Activated naive CD8-positive, alpha-beta T cell (primary cell): ENCODE data around the gene SLC24A4.

ENCODE experiments used
- H3K27ac Mint-ChIP-seq: one replicate; pipeline ENCODE4 v1.8.0; 2021; ENCODE audit warnings: mixed read lengths
- H3K27me3 Mint-ChIP-seq: one replicate; pipeline ENCODE4 v1.8.0; 2021; ENCODE audit warnings: mixed read lengths
- H3K36me3 Mint-ChIP-seq: one replicate; pipeline ENCODE4 v1.8.0; 2021; ENCODE audit warnings: mixed read lengths
- H3K4me1 Mint-ChIP-seq: one replicate; pipeline ENCODE4 v1.8.0; 2021; ENCODE audit warnings: low read depth, mixed read lengths
- H3K4me3 Mint-ChIP-seq: one replicate; pipeline ENCODE4 v1.8.0; 2021; ENCODE audit warnings: mild to moderate bottlenecking, mixed read lengths
- H3K9me3 Mint-ChIP-seq: one replicate; pipeline ENCODE4 v1.8.0; 2021; ENCODE audit warnings: low read depth, mixed read lengths

SLC24A4 gene, protein sequence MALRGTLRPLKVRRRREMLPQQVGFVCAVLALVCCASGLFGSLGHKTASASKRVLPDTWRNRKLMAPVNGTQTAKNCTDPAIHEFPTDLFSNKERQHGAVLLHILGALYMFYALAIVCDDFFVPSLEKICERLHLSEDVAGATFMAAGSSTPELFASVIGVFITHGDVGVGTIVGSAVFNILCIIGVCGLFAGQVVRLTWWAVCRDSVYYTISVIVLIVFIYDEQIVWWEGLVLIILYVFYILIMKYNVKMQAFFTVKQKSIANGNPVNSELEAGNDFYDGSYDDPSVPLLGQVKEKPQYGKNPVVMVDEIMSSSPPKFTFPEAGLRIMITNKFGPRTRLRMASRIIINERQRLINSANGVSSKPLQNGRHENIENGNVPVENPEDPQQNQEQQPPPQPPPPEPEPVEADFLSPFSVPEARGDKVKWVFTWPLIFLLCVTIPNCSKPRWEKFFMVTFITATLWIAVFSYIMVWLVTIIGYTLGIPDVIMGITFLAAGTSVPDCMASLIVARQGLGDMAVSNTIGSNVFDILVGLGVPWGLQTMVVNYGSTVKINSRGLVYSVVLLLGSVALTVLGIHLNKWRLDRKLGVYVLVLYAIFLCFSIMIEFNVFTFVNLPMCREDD

DNA sequence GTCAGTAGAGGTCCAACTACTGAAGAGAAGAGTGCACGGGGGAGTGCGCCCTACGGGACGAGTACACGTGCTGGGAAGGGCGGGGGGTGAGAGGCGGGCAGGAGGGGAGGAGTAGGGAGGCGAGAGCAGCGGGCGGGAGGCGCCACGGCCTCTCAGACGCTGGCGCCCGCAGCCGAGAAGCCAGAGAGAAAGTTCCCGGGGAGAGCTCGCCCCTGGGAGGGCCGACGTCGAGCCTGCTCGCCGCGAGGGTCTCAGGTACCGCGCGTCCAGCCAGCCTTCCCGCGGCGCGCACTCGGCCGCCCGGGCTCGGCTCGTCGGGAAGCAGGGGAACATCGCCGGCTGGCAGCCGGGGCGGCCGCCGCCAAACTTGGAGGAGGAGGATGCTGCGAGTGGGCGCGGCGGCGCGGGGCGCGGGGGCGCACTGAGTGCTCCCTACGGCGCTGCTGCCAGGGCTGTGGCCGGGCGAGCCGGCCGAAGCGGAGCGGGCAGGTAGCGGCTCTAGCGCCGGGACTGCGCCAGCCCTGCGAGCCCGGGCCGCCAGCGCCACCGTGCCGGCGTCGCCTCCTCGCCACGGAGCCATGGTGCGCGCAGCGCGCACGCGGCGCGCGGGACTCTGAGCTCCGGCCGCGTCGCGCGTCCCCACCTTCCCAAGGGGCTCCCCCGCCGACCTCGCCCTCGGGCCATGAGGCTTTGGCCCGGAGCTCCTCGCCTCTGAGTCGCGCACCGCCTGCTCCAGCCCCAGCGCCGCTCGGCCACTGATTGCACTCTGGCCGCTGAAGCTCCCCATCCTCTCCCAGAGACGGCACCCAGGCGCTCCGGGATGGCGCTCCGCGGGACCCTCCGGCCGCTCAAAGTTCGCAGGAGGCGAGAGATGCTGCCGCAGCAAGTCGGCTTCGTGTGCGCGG, at the start of gene SLC24A4:
SLC24A4 (plus strand) TSS at position 155 of the 905 bp plus-strand sequence; CDS start at position 821, 666 bp downstream.
- Mint-ChIP-seq H3K27ac (no peak within 1 kb of the TSS), H3K4me1 (peaks cover 3% of the 10 kb centered on the region), H3K27me3 (peaks cover 21% of the 10 kb centered on the region), H3K9me3 (no peaks in the 10 kb centered on the region), H3K4me3 (peak within 1 kb of the TSS; percentile 74), H3K36me3 (no peaks in the 10 kb centered on the region)

DNA sequence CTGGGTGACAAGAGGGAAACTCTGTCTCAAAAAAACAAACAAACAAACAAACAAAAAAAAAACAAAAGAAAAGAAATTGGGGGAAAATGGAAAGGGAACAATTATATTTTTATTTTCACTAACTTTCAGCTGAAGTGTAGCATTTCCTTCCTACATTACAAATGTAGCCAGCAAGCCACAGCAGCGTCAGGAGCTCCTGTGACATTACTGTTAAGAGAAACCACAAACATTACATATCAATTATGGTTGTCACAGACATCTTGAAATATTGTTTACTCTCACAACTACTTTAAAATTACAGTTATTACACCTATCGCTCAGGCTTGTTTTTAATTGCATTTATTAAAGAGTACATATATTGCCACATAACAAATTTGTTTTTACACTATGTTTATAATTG, 49.8 kb upstream of the SLC24A4 start:
- Mint-ChIP-seq H3K4me3 (no peak overlapping the region), H3K36me3 (no peaks in the 10 kb centered on the region), H3K4me1 (no peaks in the 10 kb centered on the region), H3K9me3 (no peaks in the 10 kb centered on the region), H3K27me3 (no peaks in the 10 kb centered on the region), H3K27ac (no peak overlapping the region)

DNA sequence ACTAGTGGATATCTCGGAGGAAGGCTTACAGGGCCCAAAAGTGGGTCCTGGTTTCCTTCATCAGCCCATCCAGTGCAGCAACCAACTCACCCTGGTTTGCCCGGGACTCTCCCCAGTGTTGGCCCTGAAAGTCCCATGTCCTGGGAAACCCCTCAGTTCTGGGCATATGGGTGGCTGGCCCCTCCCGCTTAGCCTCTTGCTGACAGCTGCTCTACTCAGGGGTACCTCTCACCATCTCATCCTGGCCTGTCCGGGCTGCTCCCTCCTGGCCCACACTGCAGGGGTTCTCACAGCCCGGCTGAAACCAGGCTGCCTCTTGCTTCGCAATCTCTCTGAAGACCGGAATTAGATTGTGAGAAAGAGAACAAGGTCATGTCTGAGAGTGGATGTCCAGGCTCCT, 48.9 kb upstream of the SLC24A4 start:
- Mint-ChIP-seq H3K27me3 (no peaks in the 10 kb centered on the region), H3K36me3 (no peaks in the 10 kb centered on the region), H3K9me3 (no peaks in the 10 kb centered on the region), H3K27ac (no peak overlapping the region), H3K4me1 (no peaks in the 10 kb centered on the region), H3K4me3 (no peak overlapping the region)

DNA sequence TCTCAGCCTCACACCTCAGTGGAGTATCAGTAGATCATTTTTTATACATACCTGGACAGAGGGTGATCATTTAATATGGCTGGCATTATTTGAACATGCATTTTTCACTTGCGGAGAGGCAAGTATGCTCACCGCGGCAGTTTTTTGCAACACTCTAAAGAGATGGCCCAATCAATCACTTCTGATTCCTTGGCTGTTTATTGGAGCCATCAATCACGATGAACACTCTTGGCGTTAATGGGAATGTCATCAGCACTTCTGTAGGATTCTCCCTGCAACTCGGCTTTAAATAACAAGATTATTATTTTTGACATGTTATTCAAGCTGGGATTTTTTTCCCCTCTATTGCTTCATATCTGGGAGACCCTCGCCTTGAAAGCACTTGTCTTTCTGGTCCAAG, 46.9 kb upstream of the SLC24A4 start:
- no peaks in the 10 kb centered on the region for H3K9me3 Mint-ChIP-seq
- no peak overlapping the region for H3K27ac Mint-ChIP-seq
- no peak overlapping the region for H3K4me3 Mint-ChIP-seq
- H3K36me3 Mint-ChIP-seq, result no peaks in the 10 kb centered on the region
- peaks cover 17% of the 10 kb centered on the region for H3K4me1 Mint-ChIP-seq
- H3K27me3 Mint-ChIP-seq, result no peaks in the 10 kb centered on the region

DNA sequence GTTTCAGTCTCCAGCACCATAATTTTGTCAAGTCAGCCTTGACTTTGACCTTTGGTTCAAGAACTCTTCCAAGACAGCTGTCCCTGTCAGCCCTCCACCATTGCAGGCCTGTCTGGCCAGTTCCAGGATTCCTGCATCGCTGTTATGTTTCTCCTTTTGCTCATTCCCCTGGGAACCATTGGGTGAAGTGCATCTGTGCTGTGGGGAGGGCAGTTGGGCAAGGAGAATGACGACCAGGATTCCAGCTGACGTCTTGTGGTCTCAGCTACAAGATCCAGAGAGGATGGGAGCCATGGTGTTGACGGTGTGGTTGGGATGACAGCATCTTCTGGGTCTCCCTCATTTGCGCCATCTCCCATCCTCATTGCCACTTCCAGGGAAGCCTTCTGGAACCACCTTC, 45.9 kb upstream of the SLC24A4 start:
- Mint-ChIP-seq H3K4me3 (no peak overlapping the region), H3K9me3 (no peaks in the 10 kb centered on the region), H3K36me3 (no peaks in the 10 kb centered on the region), H3K27me3 (no peaks in the 10 kb centered on the region), H3K27ac (no peak overlapping the region), H3K4me1 (peaks cover 25% of the 10 kb centered on the region)

DNA sequence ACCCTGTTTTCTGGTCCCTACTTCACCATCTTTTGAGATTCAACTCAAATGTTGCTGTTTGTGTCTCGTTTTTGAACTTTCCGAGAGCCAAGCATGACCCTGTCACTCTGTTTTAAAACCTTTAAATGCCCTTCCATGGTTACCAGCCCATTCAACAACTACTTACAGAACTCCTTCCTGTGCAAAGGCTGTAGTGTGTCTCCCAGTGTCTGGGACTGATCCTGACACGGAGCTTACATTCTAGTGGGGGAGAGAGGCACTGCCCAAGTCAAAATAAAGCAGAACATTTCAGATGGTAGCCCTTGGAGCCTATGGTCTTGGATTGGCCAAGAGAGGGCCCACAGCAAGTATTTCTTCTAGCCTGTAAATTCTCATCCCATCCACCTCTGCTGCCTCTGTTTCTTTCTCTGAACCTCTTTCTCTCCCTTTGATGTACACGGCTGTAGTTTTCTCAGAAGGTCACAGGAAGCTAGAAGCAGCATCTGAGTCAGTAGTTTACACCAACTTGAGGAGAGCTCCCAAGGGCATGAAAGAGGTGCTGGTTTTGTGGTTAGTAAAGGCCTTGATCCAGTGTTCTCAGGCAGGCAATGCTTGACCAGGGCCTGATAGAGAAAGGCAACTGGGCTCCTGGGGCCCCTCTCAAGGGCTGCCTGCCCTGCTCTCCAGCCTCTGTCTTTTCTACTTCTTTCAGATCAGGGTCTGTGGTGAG, 42.3 kb upstream of the SLC24A4 start:
- H3K27ac Mint-ChIP-seq, result peak overlapping the region; percentile 3
- no peaks in the 10 kb centered on the region for H3K27me3 Mint-ChIP-seq
- no peaks in the 10 kb centered on the region for H3K36me3 Mint-ChIP-seq
- no peaks in the 10 kb centered on the region for H3K9me3 Mint-ChIP-seq
- no peak overlapping the region for H3K4me3 Mint-ChIP-seq
- peaks cover 26% of the 10 kb centered on the region for H3K4me1 Mint-ChIP-seq

DNA sequence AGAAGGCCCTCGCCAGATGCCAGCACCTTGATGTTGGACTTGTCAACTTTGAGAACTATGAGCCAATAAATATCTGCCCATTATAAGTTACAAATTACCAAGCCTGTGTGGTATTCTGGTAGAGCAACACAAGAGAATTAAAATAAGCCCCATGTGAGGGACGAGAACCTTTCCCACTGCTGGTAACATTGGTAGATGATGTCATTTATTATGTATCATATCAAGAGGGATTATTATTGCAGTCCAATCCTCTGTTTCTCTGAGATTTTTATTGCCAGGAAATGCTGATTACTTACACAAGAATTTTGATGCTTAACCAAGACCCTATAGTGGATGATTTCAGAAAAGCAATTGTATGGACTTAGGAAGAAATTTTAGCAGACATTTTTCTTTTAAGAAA, 40.3 kb upstream of the SLC24A4 start:
- H3K9me3 Mint-ChIP-seq, result no peaks in the 10 kb centered on the region
- no peak overlapping the region for H3K27ac Mint-ChIP-seq
- H3K4me1 Mint-ChIP-seq, result peaks cover 26% of the 10 kb centered on the region
- no peak overlapping the region for H3K4me3 Mint-ChIP-seq
- no peaks in the 10 kb centered on the region for H3K27me3 Mint-ChIP-seq
- H3K36me3 Mint-ChIP-seq, result no peaks in the 10 kb centered on the region

DNA sequence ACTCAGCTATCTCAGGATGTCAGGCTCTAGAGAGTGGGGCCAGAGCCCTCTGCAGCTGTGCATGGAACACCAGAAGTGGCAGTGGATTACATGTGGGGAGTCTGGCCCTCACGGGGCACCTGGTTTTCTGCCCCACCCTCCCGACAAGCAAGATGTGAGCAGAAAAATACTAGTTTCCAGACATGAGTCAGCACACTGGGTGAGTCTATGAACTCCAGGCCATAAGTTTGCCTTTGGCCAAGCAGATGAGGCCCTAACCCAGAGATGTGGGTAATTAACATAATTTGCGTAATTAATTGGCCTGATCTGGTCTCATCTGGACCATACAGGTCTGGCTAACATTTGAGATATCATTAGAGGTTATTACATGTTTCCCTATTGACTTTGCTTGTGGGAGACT, 37.7 kb upstream of the SLC24A4 start:
- Mint-ChIP-seq H3K36me3 (no peaks in the 10 kb centered on the region), H3K27me3 (no peaks in the 10 kb centered on the region), H3K4me3 (no peak overlapping the region), H3K27ac (no peak overlapping the region), H3K4me1 (peaks cover 17% of the 10 kb centered on the region), H3K9me3 (no peaks in the 10 kb centered on the region)

DNA sequence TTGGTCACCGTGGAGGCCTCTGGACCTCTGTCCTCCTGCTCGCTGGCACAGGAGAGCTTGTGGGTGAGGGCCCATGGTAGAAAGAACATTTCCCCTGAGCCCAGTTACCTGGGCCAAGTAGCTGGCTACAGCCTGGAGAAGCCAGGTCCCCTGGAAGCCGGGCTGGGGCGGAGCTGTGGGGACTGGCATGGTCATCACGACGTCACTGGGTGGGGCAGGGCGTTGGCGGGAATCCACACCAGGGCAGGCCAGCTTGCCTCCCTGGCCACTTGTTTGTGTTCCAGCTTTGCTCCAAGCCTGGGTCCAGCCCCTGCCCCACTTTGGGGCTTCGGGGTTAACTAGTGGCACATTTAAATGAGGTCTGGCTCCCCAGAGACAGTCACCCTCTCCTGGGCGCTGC, 35.0 kb upstream of the SLC24A4 start:
- Mint-ChIP-seq H3K4me3 (no peak overlapping the region), H3K4me1 (no peaks in the 10 kb centered on the region), H3K36me3 (no peaks in the 10 kb centered on the region), H3K27ac (no peak overlapping the region), H3K27me3 (no peaks in the 10 kb centered on the region), H3K9me3 (no peaks in the 10 kb centered on the region)

DNA sequence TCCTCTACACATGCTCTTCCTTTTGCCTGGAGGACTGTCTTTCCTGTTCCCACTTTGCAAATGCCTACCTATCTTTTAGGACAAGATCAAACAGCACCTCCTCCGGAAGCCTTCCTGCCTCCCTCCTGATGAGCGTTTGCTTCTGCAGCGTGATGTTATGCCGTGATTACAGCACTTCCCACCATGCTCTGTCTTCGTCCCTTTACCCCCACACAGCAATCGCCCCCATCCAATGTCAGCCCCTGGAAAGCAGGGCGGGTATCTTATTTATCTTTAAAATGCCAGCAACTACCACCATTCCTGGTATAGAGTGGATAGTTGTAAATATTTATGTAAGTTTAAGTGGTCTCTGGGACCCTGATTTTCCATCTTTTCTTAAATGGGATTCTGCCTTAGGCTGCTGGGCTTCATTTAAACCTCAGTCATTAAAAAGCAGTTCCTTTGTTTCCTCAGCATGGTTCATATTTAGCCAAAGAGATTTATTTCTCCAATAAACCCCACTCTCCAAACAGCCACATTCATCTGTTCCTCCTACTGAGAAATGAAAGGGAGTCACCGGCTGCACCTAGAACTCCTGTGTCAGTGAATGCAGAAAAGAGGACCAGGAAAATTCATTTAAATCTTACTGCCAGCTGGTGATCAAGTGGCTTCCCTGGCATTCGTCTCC, 33.8 kb upstream of the SLC24A4 start:
- H3K9me3 Mint-ChIP-seq, result no peaks in the 10 kb centered on the region
- no peaks in the 10 kb centered on the region for H3K4me1 Mint-ChIP-seq
- no peaks in the 10 kb centered on the region for H3K27me3 Mint-ChIP-seq
- no peak overlapping the region for H3K27ac Mint-ChIP-seq
- no peak overlapping the region for H3K4me3 Mint-ChIP-seq
- no peaks in the 10 kb centered on the region for H3K36me3 Mint-ChIP-seq

DNA sequence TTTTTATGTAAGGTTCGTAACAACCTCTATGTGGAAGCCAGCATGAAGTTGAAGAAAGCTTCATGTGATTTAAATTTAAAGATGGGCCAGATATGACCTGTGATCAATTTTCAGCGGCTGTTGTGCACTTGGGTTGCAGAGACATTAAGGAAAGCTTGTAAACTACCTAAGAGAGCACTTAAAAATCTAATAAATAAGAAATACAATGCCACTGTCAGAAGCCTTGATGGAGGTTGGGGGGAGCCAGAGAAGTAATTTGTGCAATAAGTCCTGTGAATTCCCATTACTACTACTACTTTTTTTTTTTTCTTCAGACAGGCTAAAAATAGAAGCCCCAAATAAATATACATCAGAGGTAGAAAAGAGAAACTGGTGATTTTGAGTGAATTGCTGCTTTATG, 30.3 kb upstream of the SLC24A4 start:
- Mint-ChIP-seq H3K4me3 (no peak overlapping the region), H3K27ac (no peak overlapping the region), H3K27me3 (peaks cover 5% of the 10 kb centered on the region)

DNA sequence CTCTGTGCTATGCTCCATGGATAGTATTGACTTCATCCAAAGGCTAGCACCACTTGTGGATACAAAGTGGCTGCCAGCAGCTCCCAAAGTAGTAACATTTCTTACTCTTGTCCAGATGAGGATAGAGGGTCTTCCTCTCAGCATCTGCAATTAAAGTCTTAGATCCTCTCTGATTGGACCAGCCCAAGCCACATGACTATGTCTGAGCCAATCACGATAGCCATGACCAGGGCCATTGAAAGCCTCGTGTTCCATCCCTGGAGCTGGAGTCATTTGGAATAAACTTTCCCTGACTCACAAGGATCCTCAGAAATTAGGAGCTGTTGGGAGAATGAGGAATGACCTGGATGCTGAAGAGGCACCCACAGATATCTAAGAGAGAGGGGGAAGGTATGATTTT, 28.5 kb upstream of the SLC24A4 start:
- Mint-ChIP-seq H3K9me3 (no peaks in the 10 kb centered on the region), H3K27me3 (peaks cover 7% of the 10 kb centered on the region), H3K27ac (no peak overlapping the region), H3K36me3 (no peaks in the 10 kb centered on the region), H3K4me3 (no peak overlapping the region), H3K4me1 (no peaks in the 10 kb centered on the region)

More for the DNA sequence above, 30.3 kb upstream of the SLC24A4 start:
- no peaks in the 10 kb centered on the region for H3K9me3 Mint-ChIP-seq
- H3K4me1 Mint-ChIP-seq, result no peaks in the 10 kb centered on the region
- H3K36me3 Mint-ChIP-seq, result no peaks in the 10 kb centered on the region

DNA sequence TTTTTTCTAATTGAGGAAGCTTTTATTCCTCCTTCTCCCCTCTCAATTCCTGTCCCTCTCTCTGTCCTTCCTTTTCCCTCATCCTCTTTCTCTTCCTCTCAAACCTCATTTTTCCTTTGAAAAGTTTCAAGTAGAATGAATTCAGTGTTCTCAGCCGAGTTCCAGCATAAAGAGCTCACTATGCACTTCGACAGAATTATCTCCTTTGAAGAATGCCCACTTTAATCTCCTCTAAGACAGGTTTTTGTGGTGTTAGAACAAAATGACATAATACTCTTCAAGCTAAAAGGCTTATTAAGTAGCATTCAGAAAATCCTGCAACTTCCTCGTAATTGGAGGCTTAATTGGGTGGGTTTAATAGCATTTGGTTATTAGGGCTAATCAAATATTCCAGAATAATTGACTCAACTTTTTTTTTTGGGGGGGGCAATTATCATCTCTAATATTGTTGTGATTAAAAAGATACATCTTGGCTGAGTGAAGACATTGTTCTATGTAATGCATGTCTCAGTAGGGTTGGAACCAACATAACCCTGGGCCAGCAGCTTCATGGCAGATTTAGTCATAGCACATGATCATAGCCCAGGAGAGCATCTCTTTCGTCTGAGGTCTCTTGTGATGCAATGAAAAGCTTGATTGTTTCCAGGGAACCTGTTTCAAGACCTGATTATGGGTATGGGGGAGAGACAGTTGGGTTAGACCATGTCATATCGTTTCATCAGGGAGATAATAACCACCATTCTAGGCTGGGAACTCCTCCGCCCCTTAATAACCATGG, 25.0 kb upstream of the SLC24A4 start:
- Mint-ChIP-seq H3K27me3 (peaks cover 7% of the 10 kb centered on the region), H3K36me3 (no peaks in the 10 kb centered on the region), H3K4me3 (no peak overlapping the region), H3K4me1 (no peaks in the 10 kb centered on the region), H3K27ac (no peak overlapping the region), H3K9me3 (no peaks in the 10 kb centered on the region)
